ENCODE measurements around the gene CYP3A4. TPM values are rescaled to one million over a fixed set of nuclear protein-coding genes. Genes with fewer than 3 reads are reported as not detected.

The CYP3A4 gene
- total RNA-seq, 2 experiments from 2014 or later: not detected

DNA sequence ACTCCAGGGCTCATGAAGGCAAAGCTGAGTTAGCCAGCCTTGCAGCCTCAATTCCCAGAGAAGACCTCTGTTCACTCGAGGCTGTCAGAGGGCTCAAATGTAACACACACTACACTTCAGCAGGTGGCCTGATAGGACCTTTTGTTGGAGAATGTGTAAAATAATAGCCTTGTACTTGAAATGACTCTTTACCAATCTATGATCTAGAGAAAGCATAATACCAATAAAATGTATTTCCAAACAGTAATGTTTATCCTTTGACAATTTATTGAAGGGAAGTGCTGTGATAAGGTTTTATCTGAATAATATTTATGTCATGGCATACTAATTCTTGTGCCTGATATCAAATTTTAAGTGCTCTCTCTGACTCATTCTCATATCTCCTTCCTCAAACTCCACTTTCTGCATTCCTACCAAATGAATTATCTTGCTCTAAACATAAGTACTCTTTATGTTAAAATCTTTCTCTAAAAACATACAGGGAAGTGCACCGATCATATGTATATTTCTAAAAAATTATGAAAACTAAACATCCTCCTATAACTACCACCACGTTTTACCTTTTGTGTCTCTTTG is 69.9 kb downstream of the CYP3A4 start:
- no peaks in the 10 kb centered on the region for H3K4me1 Mint-ChIP-seq
- H3K27me3 Mint-ChIP-seq: no peaks in the 10 kb centered on the region
- peaks cover 14% of the 10 kb centered on the region for H3K36me3 Mint-ChIP-seq
- H3K9me3 Mint-ChIP-seq: peaks cover 5% of the 10 kb centered on the region
- no peak for DNase-seq
- ATAC-seq (ENCODE audit: low read depth): no peak
- POLR2A ChIA-PET: no interaction called here
- H3K4me3 Mint-ChIP-seq: no peak overlapping the region
- no peak overlapping the region for H3K27ac Mint-ChIP-seq

- Mint-ChIP-seq H3K4me1 (no peaks in the 10 kb centered on the region), H3K4me3 (no peak overlapping the region), H3K27me3 (no peaks in the 10 kb centered on the region), H3K36me3 (peaks cover 15% of the 10 kb centered on the region), H3K27ac (no peak overlapping the region), H3K9me3 (peaks cover 10% of the 10 kb centered on the region)
- POLR2A ChIA-PET: no interaction called here
- ATAC-seq (ENCODE audit: low read depth) (no peak), DNase-seq (no peak)
These were observed 74.0 kb downstream of the CYP3A4 start for GRCh38 chr7:99709838-99710578.

DNA sequence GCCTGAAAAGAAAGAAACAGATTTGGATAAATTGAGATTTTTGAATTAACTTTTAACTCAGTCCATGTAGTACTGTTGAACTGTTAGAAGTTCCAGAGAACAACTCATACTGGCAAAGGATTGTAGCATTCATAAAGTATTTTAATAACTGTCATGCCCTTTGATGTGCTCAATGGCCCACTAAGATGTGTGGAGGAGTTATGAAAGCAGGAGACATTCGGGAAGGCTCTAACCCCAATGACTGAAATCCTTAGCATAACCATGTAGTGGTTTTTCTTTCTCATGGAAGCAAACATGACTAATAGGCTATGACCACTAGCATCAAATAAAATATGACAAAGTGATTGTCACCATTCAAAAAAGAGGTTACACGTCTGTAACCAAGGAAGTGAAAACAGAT is 74.7 kb downstream of the CYP3A4 start:
- no peaks in the 10 kb centered on the region for H3K4me1 Mint-ChIP-seq
- no peak for ATAC-seq (ENCODE audit: low read depth)
- no peak overlapping the region for H3K4me3 Mint-ChIP-seq
- no peaks in the 10 kb centered on the region for H3K27me3 Mint-ChIP-seq
- POLR2A ChIA-PET: no interaction called here
- peaks cover 10% of the 10 kb centered on the region for H3K36me3 Mint-ChIP-seq
- H3K27ac Mint-ChIP-seq: no peak overlapping the region
- peaks cover 10% of the 10 kb centered on the region for H3K9me3 Mint-ChIP-seq
- no peak for DNase-seq

DNA sequence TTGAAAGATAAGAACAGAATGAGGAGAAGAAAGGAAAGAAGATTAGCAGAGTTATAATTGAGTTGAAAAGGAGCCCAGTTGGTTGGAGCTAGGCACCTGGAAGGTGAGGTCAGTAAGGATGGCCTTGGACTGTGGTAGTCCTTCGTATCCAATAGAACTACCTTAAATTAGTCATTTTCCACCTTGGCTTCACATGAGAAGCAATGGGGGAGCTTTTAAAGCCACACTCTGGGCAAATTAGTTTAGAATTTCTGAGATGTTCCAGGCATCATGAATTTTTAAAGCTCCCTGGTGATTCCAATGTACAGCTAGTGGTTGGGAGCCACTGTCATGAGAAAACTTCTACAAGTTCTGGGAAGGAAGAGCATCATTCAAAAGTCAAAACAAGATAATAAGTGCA is 76.9 kb downstream of the CYP3A4 start:
- Mint-ChIP-seq H3K27me3 (no peaks in the 10 kb centered on the region), H3K9me3 (peaks cover 13% of the 10 kb centered on the region), H3K4me3 (no peak overlapping the region), H3K27ac (no peak overlapping the region), H3K4me1 (no peaks in the 10 kb centered on the region), H3K36me3 (peaks cover 11% of the 10 kb centered on the region)
- POLR2A ChIA-PET: no interaction called here
- no peak for ATAC-seq (ENCODE audit: low read depth)
- no peak for DNase-seq

Other genes with a start within 250 kb of the CYP3A4 start
- 1 to 10 TPM; 6.9 to 7.3 TPM for gene FAM200A, start 232.1 kb downstream of the CYP3A4 start, total RNA-seq
- 100 to 1,000 TPM; 133 to 134 TPM for gene ZNF655, start 225.5 kb downstream of the CYP3A4 start, total RNA-seq
- 1 to 10 TPM; 1.2 to 2.3 TPM for gene TMEM225B, start 185.9 kb downstream of the CYP3A4 start, total RNA-seq
- 10 to 100 TPM; 35.5 to 42.5 TPM for gene ZSCAN25, start 167.2 kb downstream of the CYP3A4 start, total RNA-seq
- not detected for gene CYP3A5, start 104.2 kb downstream of the CYP3A4 start, total RNA-seq
- gene CYP3A7, start 49.0 kb downstream of the CYP3A4 start, total RNA-seq: not detected
- gene CYP3A43, start 43.8 kb upstream of the CYP3A4 start, total RNA-seq: not detected
- gene OR2AE1, start 92.8 kb upstream of the CYP3A4 start, total RNA-seq: under 1 TPM; 0.47 to 0.57 TPM
- 10 to 100 TPM; 41.2 to 42.2 TPM for gene TRIM4, start 135.3 kb upstream of the CYP3A4 start, total RNA-seq
- gene GJC3, start 145.4 kb upstream of the CYP3A4 start, total RNA-seq: not detected
- not detected for gene AZGP1, start 191.8 kb upstream of the CYP3A4 start, total RNA-seq
- 10 to 100 TPM; 85.5 to 88.8 TPM for gene ZKSCAN1, start 231.4 kb upstream of the CYP3A4 start, total RNA-seq

Data from activated naive CD8-positive, alpha-beta T cell treated with anti-CD3 and anti-CD28 coated beads, Interleukin-2, amount 10 ng/mL, durations not matched to agents 7 days and 5 days (primary cell).